IMR-90 (cell line): ENCODE data around the gene PFDN1. TPM values are rescaled to one million over a fixed set of nuclear protein-coding genes. Genes with fewer than 3 reads are reported as not detected.

Source experiments
- ATAC-seq: fragments of 200-7000 bp; cut with Tn5 transposase; 2 replicates; pipeline ENCODE4 v1.9.1; 2020; ENCODE audit warnings: low read depth, mild to moderate bottlenecking, moderate library complexity
- BruUV-seq: library from RNA; stranded (reverse); fragments of 400-500 nt; replicated peaks from 2 replicates; lab custom pipeline; 2021; lab: Mats Ljungman, UMichigan
- CTCF ChIA-PET: fragments of 300-600 bp; formaldehyde crosslinking; extraction: SDS; loops from one replicate; lab custom pipeline; 2021; ENCODE audit warnings: antibody characterized with exemption; lab: Yijun Ruan, JAX
- POLR2A ChIA-PET: fragments of 300-600 bp; sonication (Branson Sonifier 250); formaldehyde crosslinking; loops from one replicate; lab custom pipeline; 2022; ENCODE audit warnings: antibody characterized with exemption; ENCODE audit not compliant: unreplicated experiment; lab: Charles Lee
- DNase-seq: peaks from one replicate; pipeline ENCODE4 v3.0.0; 2013
- H2AFZ ChIP-seq: replicated peaks from 2 replicates; pipeline ENCODE3; 2013; ENCODE audit warnings: low read length, mild to moderate bottlenecking; ENCODE audit not compliant: poor library complexity
- H2AK5ac ChIP-seq: 2 replicates; pipeline ENCODE4 v1.6.1; 2013; ENCODE audit warnings: low read depth, low read length, inconsistent platforms
- H2AK9ac ChIP-seq: replicated peaks from 2 replicates; pipeline ENCODE3; 2013; ENCODE audit warnings: mild to moderate bottlenecking, low read depth, low read length, moderate library complexity; ENCODE audit not compliant: poor library complexity
- H2BK120ac ChIP-seq: 2 replicates; pipeline ENCODE4 v1.6.1; 2013; ENCODE audit warnings: low read depth, low read length, inconsistent platforms
- H2BK15ac ChIP-seq: 3 replicates; pipeline ENCODE4 v1.6.1; 2013; ENCODE audit warnings: low read depth, low read length, inconsistent platforms
- H2BK20ac ChIP-seq: 2 replicates; pipeline ENCODE4 v1.6.1; 2013; ENCODE audit warnings: low read depth, mild to moderate bottlenecking, inconsistent platforms, low read length, moderate library complexity
- H2BK5ac ChIP-seq: 2 replicates; pipeline ENCODE4 v1.6.1; 2013; ENCODE audit warnings: mild to moderate bottlenecking, low read depth, low read length, inconsistent platforms; ENCODE audit not compliant: poor library complexity, severe bottlenecking
- H3K14ac ChIP-seq: replicated peaks from 2 replicates; pipeline ENCODE4 v1.6.1; 2013; ENCODE audit warnings: low read depth, low read length, inconsistent platforms
- H3K18ac ChIP-seq: 2 replicates; pipeline ENCODE4 v1.6.1; 2013; ENCODE audit warnings: low read depth, low read length, control low read depth
- H3K23ac ChIP-seq: 2 replicates; pipeline ENCODE4 v1.6.1; 2013; ENCODE audit warnings: low read depth, low read length, inconsistent platforms
- H3K27ac ChIP-seq: 2 replicates; pipeline ENCODE4 v1.5.1; 2013; ENCODE audit warnings: mild to moderate bottlenecking, control low read depth, low read length; ENCODE audit not compliant: insufficient read depth
- H3K27me3 ChIP-seq: 2 replicates; pipeline ENCODE4 v1.6.1; 2013; ENCODE audit warnings: low read length; ENCODE audit not compliant: control insufficient read depth, insufficient read depth
- H3K36me3 ChIP-seq: 2 replicates; pipeline ENCODE4 v1.6.1; 2013; ENCODE audit warnings: low read length, mixed read lengths; ENCODE audit not compliant: control insufficient read depth, insufficient read depth
- H3K4ac ChIP-seq: 2 replicates; pipeline ENCODE4 v1.6.1; 2013; ENCODE audit warnings: low read depth, low read length, inconsistent platforms
- H3K4me1 ChIP-seq: 2 replicates; pipeline ENCODE4 v1.6.1; 2013; ENCODE audit warnings: low read length, mixed read lengths; ENCODE audit not compliant: control insufficient read depth, insufficient read depth
- H3K4me2 ChIP-seq: 2 replicates; pipeline ENCODE4 v1.6.1; 2013; ENCODE audit warnings: low read depth, mild to moderate bottlenecking, control low read depth, low read length, moderate library complexity
- H3K4me3 ChIP-seq: 2 replicates; pipeline ENCODE4 v1.5.1; 2013; ENCODE audit warnings: low read depth, mild to moderate bottlenecking, control low read depth, low read length, moderate library complexity; ENCODE audit not compliant: insufficient read depth
- H3K56ac ChIP-seq: 2 replicates; pipeline ENCODE4 v1.6.1; 2013; ENCODE audit warnings: low read length, inconsistent platforms; ENCODE audit not compliant: insufficient read depth; ENCODE audit errors: extremely low read depth
- H3K79me1 ChIP-seq, 2 experiments: 2 replicates each; pipeline ENCODE4 v1.6.1; 2013; ENCODE audit warnings: low read length in 2 of 2, inconsistent platforms in 1 of 2, low read depth in 1 of 2
- H3K9ac ChIP-seq: 2 replicates; pipeline ENCODE4 v1.6.1; 2013; ENCODE audit warnings: low read depth, low read length, control low read depth
- H3K9me1 ChIP-seq: 2 replicates; pipeline ENCODE4 v1.6.1; 2013; ENCODE audit warnings: low read length, inconsistent platforms; ENCODE audit not compliant: insufficient read depth
- H3K9me3 ChIP-seq: 2 replicates; pipeline ENCODE4 v1.6.1; 2013; ENCODE audit warnings: low read length; ENCODE audit not compliant: control insufficient read depth, insufficient read depth
- H4K20me1 ChIP-seq: 2 replicates; pipeline ENCODE4 v1.6.1; 2013; ENCODE audit warnings: low read length, inconsistent platforms; ENCODE audit not compliant: insufficient read depth
- H4K5ac ChIP-seq: 2 replicates; pipeline ENCODE4 v1.6.1; 2013; ENCODE audit warnings: mild to moderate bottlenecking, low read depth, low read length, control low read depth
- H4K8ac ChIP-seq, 2 experiments: 2 replicates each; pipeline ENCODE4 v1.6.1; 2013; ENCODE audit warnings: low read depth in 2 of 2, low read length in 2 of 2, control low read depth in 1 of 2, inconsistent platforms in 1 of 2
- H4K91ac ChIP-seq: 2 replicates; pipeline ENCODE4 v1.6.1; 2013; ENCODE audit warnings: low read depth, low read length, inconsistent platforms; ENCODE audit not compliant: insufficient read depth
- BHLHE40 ChIP-seq: fragments of 150-350 bp; IDR thresholded peaks from 2 replicates; pipeline ENCODE4 v1.6.1; 2016; ENCODE audit warnings: mild to moderate bottlenecking, low read depth, low read length
- CEBPB ChIP-seq: IDR thresholded peaks from 2 replicates; pipeline ENCODE4 v1.6.1; 2012; ENCODE audit warnings: low read depth, low read length, improper control_type of control experiment
- CHD1 ChIP-seq: IDR thresholded peaks from 2 replicates; pipeline ENCODE4 v1.6.1; 2012; ENCODE audit warnings: low read depth, low read length, improper control_type of control experiment
- ELK1 ChIP-seq: fragments of 150-350 bp; IDR thresholded peaks from 2 replicates; pipeline ENCODE4 v1.6.1; 2016; ENCODE audit warnings: low read depth, mild to moderate bottlenecking, low read length, moderate library complexity, borderline replicate concordance
- FOS ChIP-seq: fragments of 150-350 bp; IDR thresholded peaks from 2 replicates; pipeline ENCODE4 v1.6.1; 2016; ENCODE audit warnings: low read depth, low read length
- MAFK ChIP-seq: IDR thresholded peaks from 2 replicates; pipeline ENCODE4 v1.6.1; 2012; ENCODE audit warnings: low read depth, low read length, improper control_type of control experiment
- MAZ ChIP-seq: IDR thresholded peaks from 2 replicates; pipeline ENCODE4 v1.6.1; 2012; ENCODE audit warnings: low read depth, mild to moderate bottlenecking, low read length, improper control_type of control experiment, moderate library complexity, borderline replicate concordance
- RFX5 ChIP-seq: IDR thresholded peaks from 2 replicates; pipeline ENCODE4 v1.8.0; 2012; ENCODE audit warnings: low read depth, mild to moderate bottlenecking, low read length, moderate library complexity
- SMC3 ChIP-seq: fragments of 150-350 bp; IDR thresholded peaks from 2 replicates; pipeline ENCODE4 v1.6.1; 2016; ENCODE audit warnings: low read depth, mild to moderate bottlenecking, antibody characterized with exemption, low read length, moderate library complexity
- WGBS, 2 experiments: methylation state at CpG; one replicate each; pipeline versions ENCODE4 v1.1.5 to v1.1.7; 2013; ENCODE audit warnings: missing lambda C conversion rate in 2 of 2; ENCODE audit not compliant: insufficient read length in 1 of 2; ENCODE audit errors: extremely low coverage in 2 of 2; 5-methylcytosine and 5-hydroxymethylcytosine counted together
- dilution Hi-C: fragments of 300-500 bp; cut with HindIII; formaldehyde crosslinking; loops from one replicate; pipeline ENCODE4 v1.14.3; 2018; ENCODE audit warnings: low sequenced_read_pairs; ENCODE audit not compliant: unreplicated experiment
- in situ Hi-C: fragments of 300-500 bp; cut with MboI; formaldehyde crosslinking; loops from 3 replicates; pipeline ENCODE4 v1.14.3; 2019; ENCODE audit warnings: low sequenced_read_pairs, inconsistent platforms, mixed read lengths
- intact Hi-C: fragments of 100-400 bp; cut with micrococcal nuclease; formaldehyde crosslinking; loops from 2 replicates; pipeline ENCODE4 v1.10.0; 2022
- polyA plus RNA-seq, 3 experiments: library from polyadenylated mRNA; depleted of rRNA; stranded (reverse); fragments of >200 nt; gene quantifications; 2 replicates each; pipeline ENCODE4 v1.2.3, GENCODE V29; 2012; ENCODE audit warnings: low replicate concordance in 1 of 3
- total RNA-seq: library from RNA; depleted of rRNA; stranded (reverse); fragments of >200 nt; gene quantifications from 2 replicates; pipeline ENCODE4 v1.2.3, GENCODE V29; 2012

Gene PFDN1
- total and polyA plus RNA-seq, 2 of the 4 experiments (the other 2 are of a cell fraction) = 98.8 to 134 TPM

GRCh38 chr5:140327589-140327988 is 24.7 kb upstream of the PFDN1 start:
- Histone ChIP-seq H2BK5ac (no peak overlapping the region), H3K9me3 (no peaks in the 10 kb centered on the region), H4K5ac (no peak overlapping the region), H3K27me3 (no peaks in the 10 kb centered on the region), H4K20me1 (no peaks in the 10 kb centered on the region), H3K56ac (no peak overlapping the region), H3K9ac (no peak overlapping the region), H3K36me3 (no peaks in the 10 kb centered on the region), H3K9me1 (peaks cover 17% of the 10 kb centered on the region), H3K18ac (no peak overlapping the region), H2BK15ac (no peak overlapping the region), H3K23ac (no peak overlapping the region), H3K4me1 (peaks cover 21% of the 10 kb centered on the region), H3K14ac (no peak overlapping the region), H2BK20ac (no peak overlapping the region), H3K4me2 (peak overlapping the region; percentile 34; the same call in 1 of the 2 replicates), H3K4me3 (no peak overlapping the region), H3K4ac (no peak overlapping the region), H2AFZ (no peak overlapping the region), H2BK120ac (no peak overlapping the region), H3K27ac (no peak overlapping the region), H4K8ac (no peak overlapping the region), H2AK9ac (no peak overlapping the region), H2AK5ac (no peak overlapping the region), H4K91ac (no peak overlapping the region), H3K79me1 (0 out of 4 replicates have a peak, but pooled peaks cover 0 to 5% of the 10 kb centered on the region in 2 experiments)
- intact Hi-C loops (no loop called here), dilution Hi-C loops (no loop called here), in situ Hi-C loops (no loop called here)
- ATAC-seq (no peak), DNase-seq (peak; percentile 53)
- ChIA-PET CTCF (interaction anchor here (2.6 to 2.8 kb wide), 2 partner anchors 18 to 82 kb away, joined by 7 to 10 read pairs; partner anchors contain the start of gene HBEGF), POLR2A (interaction anchor here (0.9 kb wide), 1 partner anchor 19 kb away, joined by 3 read pairs; the partner anchor contains the start of gene HBEGF)
- BruUV-seq = no TSS peak
- TF ChIP-seq SMC3 (no peak), BHLHE40 (no peak), MAZ (no peak), CHD1 (no peak), MAFK (no peak), ELK1 (no peak), CEBPB (no peak), RFX5 (no peak), FOS (no peak)
- no CpG with 5 or more reads among the region's 2 CpGs for WGBS, 2 experiments
